PC-9 (cell line): ENCODE data around the gene BCDIN3D.

Experiments
- CTCF ChIP-seq: fragments of 200-600 bp; sonication (generic); conservative IDR thresholded peaks from 2 replicates; pipeline ENCODE4 v1.6.1; 2017; ENCODE audit warnings: mixed run types, antibody characterized with exemption, mild to moderate bottlenecking, moderate library complexity
- EZH2 ChIP-seq: fragments of 200-600 bp; sonication (generic); IDR thresholded peaks from 2 replicates; pipeline ENCODE4 v1.8.0; 2017; ENCODE audit warnings: antibody characterized with exemption, low read depth

- TF ChIP-seq CTCF (no peak), EZH2 (no peak)
Observed at GRCh38 chr12:49823951-49824350, 19.0 kb downstream of the BCDIN3D start.
